K562 (cell line): ENCODE measurements around the gene SF3B1. TPM values are rescaled to one million over a fixed set of nuclear protein-coding genes. Genes with fewer than 3 reads are reported as not detected.

Experiments
- BRF1 ChIP-seq: IDR thresholded peaks from 3 replicates; pipeline ENCODE4 v1.6.1; 2011; ENCODE audit warnings: borderline replicate concordance, mild to moderate bottlenecking; ENCODE audit not compliant: insufficient read length; ENCODE audit errors: extremely low read depth
- CHAMP1 ChIP-seq: fragments of 450-650 bp; IDR thresholded peaks from 2 replicates; pipeline ENCODE4 v1.6.1; 2016; ENCODE audit warnings: mild to moderate bottlenecking
- CREBBP ChIP-seq: IDR thresholded peaks from one replicate; pipeline ENCODE4 v1.6.1; 2012; ENCODE audit warnings: low read depth, mild to moderate bottlenecking, control low read depth, inconsistent platforms, low read length
- KAT2B ChIP-seq: IDR thresholded peaks from one replicate; pipeline ENCODE4 v1.6.1; 2012; ENCODE audit warnings: low read depth, mild to moderate bottlenecking, control low read depth, inconsistent platforms, low read length, moderate library complexity
- ZNF695 ChIP-seq: fragments of 450-650 bp; formaldehyde crosslinking; IDR thresholded peaks from 2 replicates; pipeline ENCODE4 v1.4.0; 2020; ENCODE audit warnings: mild to moderate bottlenecking, moderate library complexity
- ZNF766 ChIP-seq: fragments of 200-800 bp; sonication (Bioruptor generic); conservative IDR thresholded peaks from 2 replicates; pipeline ENCODE4 v1.6.1; 2016; ENCODE audit warnings: missing genetic modification characterization, missing compliant biosample characterization
- polyA plus RNA-seq, 8 experiments: library from polyadenylated mRNA; depleted of rRNA in 4 of 8; stranded (reverse) in 5 of 8; unstranded in 3 of 8; fragments of >200 nt; fragmentation: Nextera tagmentation in 2 of 8; fragmentation: Illumina TruSeq in 1 of 8; extraction: Ambion mirVana in 2 of 8; extraction: Trizol in 1 of 8; gene quantifications; 2 replicates each; pipeline versions ENCODE4 v1.2.1 to v1.2.3, GENCODE V29; 2011 to 2014; ENCODE audit warnings: inconsistent platforms in 1 of 8, missing spikeins in 1 of 8
- total RNA-seq, 7 experiments: library from RNA; depleted of rRNA in 6 of 7; stranded (reverse); fragments of >200 nt in 6 of 7; fragmentation: Illumina TruSeq in 2 of 7; extraction: Trizol in 2 of 7; gene quantifications; 2 replicates each; pipeline versions ENCODE4 v1.2.1 to v1.2.3, GENCODE V29; 2011 to 2021; ENCODE audit warnings: low replicate concordance in 1 of 7
- TF ChIP-seq, protein P1 (sequence below): fragments of 200-800 bp; sonication (Bioruptor generic); IDR thresholded peaks from 2 replicates; pipeline ENCODE4 v1.6.1; 2016; ENCODE audit warnings: missing genetic modification characterization, missing compliant biosample characterization
- TF ChIP-seq, protein P2 (sequence below): fragments of 250-450 bp; sonication (Bioruptor Pico); IDR thresholded peaks from 2 replicates; pipeline ENCODE4 v1.8.0; 2021; ENCODE audit warnings: moderate library complexity, mild to moderate bottlenecking, inconsistent platforms
- TF ChIP-seq, protein P3 (sequence below): sonication (generic); formaldehyde crosslinking; IDR thresholded peaks from 2 replicates; pipeline ENCODE4 v1.8.0; 2023; ENCODE audit warnings: missing genetic modification reagents, mild to moderate bottlenecking, borderline replicate concordance

Gene SF3B1
- total and polyA plus RNA-seq, 9 of the 15 experiments (the other 6 are each of a cell fraction or from before 2014, with no cell fraction given), result 96.2 to 377 (median 177) TPM

DNA sequence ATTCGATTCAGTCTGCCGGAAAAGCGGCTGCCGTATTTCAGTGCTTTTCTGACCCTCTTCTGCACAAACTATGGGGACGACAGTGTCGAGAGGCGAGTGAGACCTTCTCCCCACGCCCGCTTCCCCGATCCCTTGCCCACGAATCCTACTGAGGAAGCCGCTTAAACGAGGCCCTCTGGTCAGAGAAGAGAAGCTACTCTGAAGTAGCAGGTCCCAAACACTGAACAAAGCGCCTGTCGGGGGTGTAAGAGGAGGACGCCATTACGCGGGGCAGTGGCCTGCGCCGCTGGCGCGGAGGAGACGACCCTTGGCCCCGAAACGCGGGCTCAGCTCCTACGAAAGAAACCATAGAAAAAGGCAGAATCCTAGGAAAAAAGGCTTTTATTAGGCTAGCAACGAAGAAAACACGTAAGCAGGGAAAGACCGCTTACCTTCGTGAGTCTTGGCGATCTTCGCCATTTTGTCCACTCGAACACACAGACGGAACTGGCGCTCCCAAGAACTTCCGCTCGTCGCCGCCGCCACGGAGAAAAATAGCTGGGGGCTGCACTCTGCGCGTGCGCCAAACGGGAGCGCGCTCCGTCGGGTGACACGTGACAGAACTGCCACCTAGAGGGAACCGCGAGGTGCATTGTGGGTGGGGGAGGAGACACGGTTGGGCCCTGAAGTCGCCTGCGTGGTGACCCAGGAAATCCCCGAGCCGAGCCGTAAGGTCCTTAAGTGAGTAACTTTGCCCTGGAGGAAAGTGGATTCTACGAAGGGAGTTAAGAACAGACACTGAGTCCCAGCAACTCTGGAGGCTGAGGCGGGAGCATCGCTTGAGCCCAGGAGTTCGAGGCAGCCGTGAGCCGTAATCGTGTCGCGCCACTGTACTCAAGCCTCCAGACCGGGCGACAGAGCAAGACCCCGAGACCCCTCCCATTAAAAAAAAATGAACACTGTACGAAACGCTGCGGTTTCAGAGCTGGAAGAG is at the start of gene SF3B1 (continued):
- TF ChIP-seq, protein P1, sequence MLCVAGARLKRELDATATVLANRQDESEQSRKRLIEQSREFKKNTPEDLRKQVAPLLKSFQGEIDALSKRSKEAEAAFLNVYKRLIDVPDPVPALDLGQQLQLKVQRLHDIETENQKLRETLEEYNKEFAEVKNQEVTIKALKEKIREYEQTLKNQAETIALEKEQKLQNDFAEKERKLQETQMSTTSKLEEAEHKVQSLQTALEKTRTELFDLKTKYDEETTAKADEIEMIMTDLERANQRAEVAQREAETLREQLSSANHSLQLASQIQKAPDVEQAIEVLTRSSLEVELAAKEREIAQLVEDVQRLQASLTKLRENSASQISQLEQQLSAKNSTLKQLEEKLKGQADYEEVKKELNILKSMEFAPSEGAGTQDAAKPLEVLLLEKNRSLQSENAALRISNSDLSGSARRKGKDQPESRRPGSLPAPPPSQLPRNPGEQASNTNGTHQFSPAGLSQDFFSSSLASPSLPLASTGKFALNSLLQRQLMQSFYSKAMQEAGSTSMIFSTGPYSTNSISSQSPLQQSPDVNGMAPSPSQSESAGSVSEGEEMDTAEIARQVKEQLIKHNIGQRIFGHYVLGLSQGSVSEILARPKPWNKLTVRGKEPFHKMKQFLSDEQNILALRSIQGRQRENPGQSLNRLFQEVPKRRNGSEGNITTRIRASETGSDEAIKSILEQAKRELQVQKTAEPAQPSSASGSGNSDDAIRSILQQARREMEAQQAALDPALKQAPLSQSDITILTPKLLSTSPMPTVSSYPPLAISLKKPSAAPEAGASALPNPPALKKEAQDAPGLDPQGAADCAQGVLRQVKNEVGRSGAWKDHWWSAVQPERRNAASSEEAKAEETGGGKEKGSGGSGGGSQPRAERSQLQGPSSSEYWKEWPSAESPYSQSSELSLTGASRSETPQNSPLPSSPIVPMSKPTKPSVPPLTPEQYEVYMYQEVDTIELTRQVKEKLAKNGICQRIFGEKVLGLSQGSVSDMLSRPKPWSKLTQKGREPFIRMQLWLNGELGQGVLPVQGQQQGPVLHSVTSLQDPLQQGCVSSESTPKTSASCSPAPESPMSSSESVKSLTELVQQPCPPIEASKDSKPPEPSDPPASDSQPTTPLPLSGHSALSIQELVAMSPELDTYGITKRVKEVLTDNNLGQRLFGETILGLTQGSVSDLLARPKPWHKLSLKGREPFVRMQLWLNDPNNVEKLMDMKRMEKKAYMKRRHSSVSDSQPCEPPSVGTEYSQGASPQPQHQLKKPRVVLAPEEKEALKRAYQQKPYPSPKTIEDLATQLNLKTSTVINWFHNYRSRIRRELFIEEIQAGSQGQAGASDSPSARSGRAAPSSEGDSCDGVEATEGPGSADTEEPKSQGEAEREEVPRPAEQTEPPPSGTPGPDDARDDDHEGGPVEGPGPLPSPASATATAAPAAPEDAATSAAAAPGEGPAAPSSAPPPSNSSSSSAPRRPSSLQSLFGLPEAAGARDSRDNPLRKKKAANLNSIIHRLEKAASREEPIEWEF (CRISPR knock-in tag), result no peak
- TF ChIP-seq CREBBP (no peak), ZNF695 (CRISPR knock-in tag) (no peak), CHAMP1 (no peak), BRF1 (no peak), KAT2B (no peak), ZNF766 (no peak)
- TF ChIP-seq, protein P2, sequence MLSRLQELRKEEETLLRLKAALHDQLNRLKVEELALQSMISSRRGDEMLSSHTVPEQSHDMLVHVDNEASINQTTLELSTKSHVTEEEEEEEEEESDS (CRISPR knock-in tag), result no peak
- TF ChIP-seq, protein P3, sequence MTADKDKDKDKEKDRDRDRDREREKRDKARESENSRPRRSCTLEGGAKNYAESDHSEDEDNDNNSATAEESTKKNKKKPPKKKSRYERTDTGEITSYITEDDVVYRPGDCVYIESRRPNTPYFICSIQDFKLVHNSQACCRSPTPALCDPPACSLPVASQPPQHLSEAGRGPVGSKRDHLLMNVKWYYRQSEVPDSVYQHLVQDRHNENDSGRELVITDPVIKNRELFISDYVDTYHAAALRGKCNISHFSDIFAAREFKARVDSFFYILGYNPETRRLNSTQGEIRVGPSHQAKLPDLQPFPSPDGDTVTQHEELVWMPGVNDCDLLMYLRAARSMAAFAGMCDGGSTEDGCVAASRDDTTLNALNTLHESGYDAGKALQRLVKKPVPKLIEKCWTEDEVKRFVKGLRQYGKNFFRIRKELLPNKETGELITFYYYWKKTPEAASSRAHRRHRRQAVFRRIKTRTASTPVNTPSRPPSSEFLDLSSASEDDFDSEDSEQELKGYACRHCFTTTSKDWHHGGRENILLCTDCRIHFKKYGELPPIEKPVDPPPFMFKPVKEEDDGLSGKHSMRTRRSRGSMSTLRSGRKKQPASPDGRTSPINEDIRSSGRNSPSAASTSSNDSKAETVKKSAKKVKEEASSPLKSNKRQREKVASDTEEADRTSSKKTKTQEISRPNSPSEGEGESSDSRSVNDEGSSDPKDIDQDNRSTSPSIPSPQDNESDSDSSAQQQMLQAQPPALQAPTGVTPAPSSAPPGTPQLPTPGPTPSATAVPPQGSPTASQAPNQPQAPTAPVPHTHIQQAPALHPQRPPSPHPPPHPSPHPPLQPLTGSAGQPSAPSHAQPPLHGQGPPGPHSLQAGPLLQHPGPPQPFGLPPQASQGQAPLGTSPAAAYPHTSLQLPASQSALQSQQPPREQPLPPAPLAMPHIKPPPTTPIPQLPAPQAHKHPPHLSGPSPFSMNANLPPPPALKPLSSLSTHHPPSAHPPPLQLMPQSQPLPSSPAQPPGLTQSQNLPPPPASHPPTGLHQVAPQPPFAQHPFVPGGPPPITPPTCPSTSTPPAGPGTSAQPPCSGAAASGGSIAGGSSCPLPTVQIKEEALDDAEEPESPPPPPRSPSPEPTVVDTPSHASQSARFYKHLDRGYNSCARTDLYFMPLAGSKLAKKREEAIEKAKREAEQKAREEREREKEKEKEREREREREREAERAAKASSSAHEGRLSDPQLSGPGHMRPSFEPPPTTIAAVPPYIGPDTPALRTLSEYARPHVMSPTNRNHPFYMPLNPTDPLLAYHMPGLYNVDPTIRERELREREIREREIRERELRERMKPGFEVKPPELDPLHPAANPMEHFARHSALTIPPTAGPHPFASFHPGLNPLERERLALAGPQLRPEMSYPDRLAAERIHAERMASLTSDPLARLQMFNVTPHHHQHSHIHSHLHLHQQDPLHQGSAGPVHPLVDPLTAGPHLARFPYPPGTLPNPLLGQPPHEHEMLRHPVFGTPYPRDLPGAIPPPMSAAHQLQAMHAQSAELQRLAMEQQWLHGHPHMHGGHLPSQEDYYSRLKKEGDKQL (CRISPR knock-in tag), result no peak
